Muscle layer of colon (tissue), 2 donors: ENCODE results near the gene TANGO6.

Experiments used
- H3K27ac ChIP-seq: one replicate; pipeline ENCODE4 v1.7.0; 2013; ENCODE audit warnings: low read depth, mild to moderate bottlenecking, low read length, moderate library complexity
- H3K27me3 ChIP-seq, 2 donors: one replicate each; pipeline ENCODE4 v1.7.0; 2013; ENCODE audit warnings: low read length in 2 of 2, mild to moderate bottlenecking in 2 of 2; ENCODE audit not compliant: insufficient read depth in 2 of 2, control insufficient read depth in 1 of 2
- H3K36me3 ChIP-seq: one replicate; pipeline ENCODE4 v1.7.0; 2013; ENCODE audit warnings: mild to moderate bottlenecking, low read length; ENCODE audit not compliant: insufficient read depth
- H3K4me1 ChIP-seq: one replicate; pipeline ENCODE4 v1.7.0; 2013; ENCODE audit warnings: mild to moderate bottlenecking, low read length; ENCODE audit not compliant: insufficient read depth
- H3K4me3 ChIP-seq, 2 donors: one replicate each; pipeline ENCODE4 v1.7.0; 2013; ENCODE audit warnings: low read length in 2 of 2, low read depth in 1 of 2, mild to moderate bottlenecking in 1 of 2, moderate library complexity in 1 of 2
- H3K9ac ChIP-seq: one replicate; pipeline ENCODE4 v1.7.0; 2013; ENCODE audit warnings: low read length
- H3K9me3 ChIP-seq: one replicate; pipeline ENCODE4 v1.7.0; 2013; ENCODE audit warnings: mild to moderate bottlenecking, low read length
- donor health status: abdominal sarcoma.
- donor health status: Adenocarcinoma of cecum.

TANGO6 gene

DNA sequence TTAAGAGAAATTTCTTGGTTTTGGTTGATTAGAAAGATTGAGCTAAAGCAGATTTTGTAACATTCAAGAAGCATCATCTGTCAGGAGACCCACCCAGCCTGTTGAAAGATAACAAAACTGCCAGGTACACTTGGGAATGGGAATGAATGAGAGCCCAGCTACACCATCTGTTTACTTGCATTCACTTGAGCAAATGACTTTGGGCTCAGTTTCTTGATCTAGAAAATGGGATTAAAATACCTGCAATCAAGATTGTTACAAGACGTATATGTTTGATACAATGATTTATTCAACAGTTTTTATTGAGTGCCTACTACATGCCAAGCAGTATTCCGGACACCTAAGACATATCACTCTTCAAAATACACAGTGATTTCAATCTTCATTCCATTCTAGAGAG lies 185.8 kb downstream of the TANGO6 start:
- H3K9me3 ChIP-seq, result no peaks in the 10 kb centered on the region
- no peak overlapping the region for H3K27ac ChIP-seq
- H3K36me3 ChIP-seq, result no peaks in the 10 kb centered on the region
- H3K27me3 ChIP-seq, result no peaks in the 10 kb centered on the region
- no peaks in the 10 kb centered on the region for H3K4me1 ChIP-seq
- H3K9ac ChIP-seq, result no peak overlapping the region
- H3K4me3 ChIP-seq, result no peak overlapping the region

DNA sequence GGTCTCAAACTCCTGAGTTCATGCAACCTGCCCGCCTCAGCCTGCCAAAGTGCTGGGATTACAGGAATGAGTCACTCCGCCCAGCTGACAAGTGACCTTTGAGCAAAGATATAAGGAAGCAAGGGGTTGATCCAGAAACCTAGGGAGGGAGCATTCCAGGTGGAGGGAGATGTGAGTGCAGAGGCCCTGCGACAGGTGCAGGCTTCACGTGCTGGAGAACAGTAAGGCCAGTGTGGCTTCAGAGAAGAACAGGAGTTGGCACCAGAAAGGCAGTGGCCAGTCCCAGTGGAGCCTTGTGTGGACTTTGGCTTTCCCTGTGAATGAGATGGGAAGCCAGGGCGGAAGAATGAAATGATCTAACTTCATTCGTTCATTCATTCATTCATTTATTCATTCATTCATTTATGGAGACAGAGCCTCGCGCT lies 188.6 kb downstream of the TANGO6 start:
- H3K27ac ChIP-seq, result no peak overlapping the region
- H3K4me3 ChIP-seq, result no peak overlapping the region
- no peaks in the 10 kb centered on the region for H3K9me3 ChIP-seq

DNA sequence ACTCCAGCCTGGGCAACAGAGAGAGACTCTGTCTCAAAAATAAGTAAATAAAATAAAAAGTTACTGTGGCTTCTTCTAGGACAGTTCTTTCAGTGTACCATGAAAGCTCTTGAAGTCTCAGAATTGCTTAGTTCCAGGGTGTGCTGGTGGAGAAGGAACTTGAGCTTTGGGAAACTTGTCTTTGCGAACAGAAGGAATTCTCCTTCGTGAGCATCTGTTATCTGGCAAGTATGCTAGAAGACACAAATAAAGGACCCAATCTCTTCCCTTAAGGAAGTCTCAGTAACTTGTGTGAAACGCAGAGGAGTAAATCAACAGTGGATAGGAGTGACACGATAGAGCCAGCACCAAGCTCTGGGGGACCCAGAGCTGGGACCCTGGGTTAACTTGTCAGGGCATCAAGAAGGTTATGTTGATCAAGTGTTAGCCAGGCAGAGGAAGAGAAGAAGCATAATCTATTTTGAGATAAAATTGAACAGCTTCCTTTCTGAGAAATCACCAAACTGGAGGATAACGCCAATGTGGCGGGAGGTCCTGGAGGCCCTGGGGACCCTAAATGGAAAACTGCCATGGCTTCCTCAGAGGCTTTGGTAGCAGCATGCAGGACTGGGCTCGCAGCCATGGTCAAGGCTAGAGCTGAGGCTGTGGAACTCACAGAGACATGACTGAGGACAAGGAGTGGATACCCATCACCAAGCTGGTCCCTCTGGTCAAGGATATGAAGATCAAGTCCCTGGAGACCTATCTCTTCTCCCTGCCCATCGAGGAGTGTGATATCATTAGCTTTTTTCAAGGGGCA lies 190.0 kb downstream of the TANGO6 start:
- no peak overlapping the region for H3K27ac ChIP-seq
- no peak overlapping the region for H3K9ac ChIP-seq
- H3K4me3 ChIP-seq, result no peak overlapping the region
- no peaks in the 10 kb centered on the region for H3K27me3 ChIP-seq
- H3K36me3 ChIP-seq, result no peaks in the 10 kb centered on the region
- H3K4me1 ChIP-seq, result no peaks in the 10 kb centered on the region
- no peaks in the 10 kb centered on the region for H3K9me3 ChIP-seq

More for the DNA sequence above, 188.6 kb downstream of the TANGO6 start:
- Histone ChIP-seq H3K9ac (no peak overlapping the region), H3K4me1 (no peaks in the 10 kb centered on the region), H3K27me3 (no peaks in the 10 kb centered on the region), H3K36me3 (no peaks in the 10 kb centered on the region)

DNA sequence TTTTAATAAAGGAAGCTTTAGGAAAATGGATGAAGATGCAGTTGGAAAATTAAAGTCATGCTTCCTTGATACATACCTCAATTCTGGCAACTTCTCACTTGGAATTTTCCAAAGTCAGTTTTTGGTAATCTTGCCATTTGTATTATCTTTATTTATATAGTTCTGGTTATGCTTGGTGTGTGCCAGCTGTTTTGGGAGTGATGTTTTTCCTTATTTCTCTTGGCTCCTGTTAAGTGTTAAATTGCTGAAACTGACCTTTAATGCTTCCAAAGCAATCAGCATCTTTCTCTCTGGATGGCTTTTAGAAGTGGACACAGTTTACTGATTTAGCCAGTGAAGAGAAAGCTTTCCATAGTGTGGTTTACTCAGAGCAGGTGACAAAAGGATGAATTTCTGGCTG lies 192.0 kb downstream of the TANGO6 start:
- Histone ChIP-seq H3K4me3 (no peak overlapping the region), H3K36me3 (no peaks in the 10 kb centered on the region), H3K9ac (no peak overlapping the region), H3K9me3 (no peaks in the 10 kb centered on the region), H3K27me3 (no peaks in the 10 kb centered on the region), H3K27ac (no peak overlapping the region), H3K4me1 (no peaks in the 10 kb centered on the region)

DNA sequence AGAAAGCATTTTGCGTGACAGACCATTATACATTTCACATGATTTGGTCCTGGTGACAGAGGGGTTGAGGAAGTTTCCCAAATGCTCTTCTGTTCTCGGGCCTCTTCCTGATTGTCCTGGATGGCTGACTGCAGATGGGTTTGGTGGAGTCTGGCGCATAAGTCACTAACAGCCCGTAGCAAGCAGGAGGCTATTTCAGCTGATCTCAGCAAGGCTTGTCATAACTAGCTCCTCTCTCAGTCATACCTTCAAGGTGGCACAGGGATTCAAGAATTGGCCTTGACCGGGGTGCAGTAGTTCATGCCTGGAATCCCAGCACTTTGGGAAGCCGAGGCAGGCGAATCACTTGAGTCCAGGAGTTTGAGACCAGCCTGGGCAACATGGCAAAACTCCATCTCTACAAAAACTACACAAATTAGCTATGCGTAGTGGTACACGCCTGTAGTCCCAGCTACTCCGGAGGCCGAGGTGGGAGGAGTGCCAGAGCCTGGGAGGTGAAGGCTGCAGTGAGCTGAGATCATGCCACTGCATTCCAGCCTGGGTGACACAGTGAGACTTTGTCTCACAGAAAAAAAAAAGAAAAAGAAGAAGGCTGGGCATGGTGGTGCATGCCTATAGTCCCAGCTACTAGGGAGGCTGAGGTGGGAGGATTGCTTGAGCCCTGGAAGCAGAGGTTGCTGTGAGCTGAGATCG lies 193.2 kb downstream of the TANGO6 start:
- H3K9me3 ChIP-seq, result no peaks in the 10 kb centered on the region
- peaks cover 2% of the 10 kb centered on the region for H3K36me3 ChIP-seq
- H3K9ac ChIP-seq, result no peak overlapping the region
- no peak overlapping the region for H3K4me3 ChIP-seq
- no peaks in the 10 kb centered on the region for H3K27me3 ChIP-seq
- H3K4me1 ChIP-seq, result no peaks in the 10 kb centered on the region
- H3K27ac ChIP-seq, result no peak overlapping the region

DNA sequence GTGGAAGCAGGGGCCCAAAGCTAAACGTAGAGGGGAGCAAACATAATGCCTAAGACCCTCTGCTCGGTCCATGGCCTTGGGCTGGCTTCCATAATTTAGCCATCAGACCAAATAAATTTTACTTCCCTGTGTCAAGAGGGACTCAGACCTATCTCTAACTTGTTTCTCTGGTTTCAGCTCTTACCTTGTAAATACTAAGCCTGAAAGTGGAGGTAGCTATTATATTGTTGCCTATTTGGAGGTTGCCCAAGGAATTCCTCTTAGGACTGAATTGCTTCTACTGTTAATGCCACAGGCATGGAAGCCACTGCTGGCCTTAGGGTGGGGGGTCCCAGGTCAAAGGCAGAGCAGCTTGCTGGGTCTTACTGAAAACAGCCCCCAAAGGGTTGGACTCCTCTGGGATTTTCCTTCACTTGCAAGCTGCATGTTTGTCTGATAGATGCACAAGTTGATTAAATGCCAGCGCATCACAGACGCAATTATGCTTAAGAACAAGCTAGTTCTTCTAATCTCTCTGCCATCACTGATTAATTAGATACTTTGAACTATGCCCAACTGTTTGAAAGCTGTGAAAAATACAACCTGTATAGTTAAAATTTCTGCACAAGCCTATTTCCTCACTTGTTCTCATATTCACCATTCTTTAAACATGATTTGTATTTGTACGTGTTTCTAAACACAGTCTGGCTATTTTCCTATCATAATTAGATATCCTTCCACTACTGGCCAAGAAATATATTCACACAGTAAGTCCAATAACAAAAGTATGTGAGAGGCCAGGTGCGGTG lies 194.2 kb downstream of the TANGO6 start:
- Histone ChIP-seq H3K9me3 (no peaks in the 10 kb centered on the region), H3K4me3 (no peak overlapping the region), H3K27ac (no peak overlapping the region), H3K9ac (no peak overlapping the region), H3K36me3 (peaks cover 5% of the 10 kb centered on the region), H3K4me1 (no peaks in the 10 kb centered on the region), H3K27me3 (no peaks in the 10 kb centered on the region)

DNA sequence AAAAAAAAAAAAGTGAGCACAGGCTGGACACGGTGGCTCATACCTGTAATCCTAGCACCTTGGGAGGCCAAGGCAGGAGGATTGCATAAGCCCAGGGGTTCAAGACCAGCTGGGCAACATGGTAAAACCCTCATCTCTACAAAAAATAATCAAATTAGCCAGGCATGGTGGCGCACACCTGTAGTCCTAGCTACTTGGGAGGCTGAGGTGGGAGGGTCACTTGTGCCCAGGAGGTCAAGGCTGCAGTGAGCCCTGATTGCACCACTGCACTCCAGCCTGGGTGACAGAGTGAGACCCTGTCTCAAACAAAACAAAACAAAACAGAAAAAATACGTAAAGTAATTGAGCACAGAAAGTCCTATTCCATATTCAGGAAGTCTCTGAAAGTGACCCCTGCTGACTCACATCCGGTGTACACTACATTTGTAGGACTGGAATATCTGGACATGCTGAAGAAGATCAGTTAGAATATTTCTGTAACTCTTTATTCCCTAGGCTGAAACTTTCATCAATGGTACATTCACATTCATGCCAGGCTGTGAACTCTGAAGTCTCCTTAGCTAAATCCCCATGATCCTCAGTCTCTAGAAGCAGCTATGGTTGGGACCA lies 196.1 kb downstream of the TANGO6 start:
- Histone ChIP-seq H3K9me3 (no peaks in the 10 kb centered on the region), H3K27ac (no peak overlapping the region), H3K36me3 (peaks cover 12% of the 10 kb centered on the region)

DNA sequence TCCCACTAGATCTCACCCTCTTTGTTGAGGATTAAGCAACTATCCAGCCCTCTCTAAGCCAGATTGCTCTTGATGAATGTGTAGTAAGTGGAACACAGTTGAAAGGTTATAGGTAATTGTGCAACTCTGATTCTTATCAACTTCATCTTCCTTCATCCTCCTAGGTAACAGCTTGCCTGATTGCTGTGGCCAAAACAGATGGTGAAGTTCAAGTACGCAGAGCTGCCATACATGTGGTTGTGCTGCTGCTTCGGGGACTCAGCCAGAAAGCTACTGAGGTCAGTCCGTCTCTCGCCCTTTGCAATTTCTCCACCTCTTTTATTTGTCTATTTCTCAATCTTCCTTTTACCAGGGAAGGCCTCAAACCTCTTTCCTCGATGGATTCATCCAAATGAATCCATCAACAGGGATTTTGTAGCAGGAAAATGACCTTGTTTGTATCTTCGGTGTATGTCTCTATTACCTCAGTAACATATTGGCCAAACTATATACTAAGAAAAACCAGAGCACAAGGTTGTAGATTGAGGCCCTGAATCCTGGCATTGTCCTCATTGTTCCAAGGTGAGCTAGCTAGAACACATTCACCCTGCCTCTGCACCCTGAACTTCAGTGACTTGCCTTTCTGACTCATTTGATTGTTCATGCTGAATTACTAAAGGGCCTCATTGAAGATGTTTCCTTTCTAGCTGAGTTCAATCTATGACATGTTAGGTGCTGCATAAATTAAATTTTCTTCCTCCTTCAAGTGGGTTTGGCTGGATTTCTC lies 197.0 kb downstream of the TANGO6 start:
- H3K4me3 ChIP-seq, result no peak overlapping the region
- H3K27me3 ChIP-seq, result no peaks in the 10 kb centered on the region
- no peak overlapping the region for H3K27ac ChIP-seq
- H3K9me3 ChIP-seq, result no peaks in the 10 kb centered on the region
- H3K9ac ChIP-seq, result no peak overlapping the region
- peaks cover 12% of the 10 kb centered on the region for H3K36me3 ChIP-seq
- no peaks in the 10 kb centered on the region for H3K4me1 ChIP-seq

More for the DNA sequence above, 196.1 kb downstream of the TANGO6 start:
- Histone ChIP-seq H3K27me3 (no peaks in the 10 kb centered on the region), H3K4me3 (no peak overlapping the region), H3K9ac (no peak overlapping the region), H3K4me1 (no peaks in the 10 kb centered on the region)

DNA sequence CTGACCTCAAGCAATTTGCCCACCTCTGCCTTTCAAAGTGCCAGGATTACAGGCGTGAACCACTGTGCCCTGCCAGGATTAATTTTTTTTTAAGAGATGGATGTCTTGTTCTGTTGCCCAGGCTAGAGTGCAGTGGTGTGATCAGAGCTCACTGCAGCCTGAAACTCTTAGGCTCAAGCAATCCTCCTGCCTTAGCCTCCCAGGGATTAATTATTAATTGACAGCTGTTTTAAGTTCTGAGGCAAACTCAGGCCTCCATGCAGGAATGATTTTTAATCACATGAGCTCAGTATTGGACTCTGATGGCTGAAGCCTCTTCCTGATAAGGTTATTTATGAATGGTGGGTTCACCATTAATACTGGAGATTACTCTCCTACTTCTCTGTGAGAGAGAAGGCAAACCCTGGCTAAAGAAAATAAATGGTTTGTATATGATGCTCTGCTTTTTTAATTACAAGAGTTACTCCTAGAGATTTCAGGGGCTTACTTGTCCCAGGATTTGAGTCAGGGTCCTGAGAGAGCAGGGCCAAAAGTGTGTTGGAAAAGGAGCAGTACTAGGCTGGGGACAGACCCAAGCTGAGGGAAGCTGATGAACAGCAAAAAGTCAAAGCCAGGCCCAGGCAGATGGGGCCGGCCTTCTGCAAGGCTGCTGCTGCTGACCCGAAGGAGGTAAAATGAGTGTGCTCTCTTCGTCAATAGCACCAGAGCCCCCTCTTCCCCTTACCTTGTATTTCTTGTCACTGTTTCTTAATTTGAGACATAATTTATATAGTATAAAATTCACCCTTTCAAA lies 205.2 kb downstream of the TANGO6 start:
- Histone ChIP-seq H3K27me3 (no peaks in the 10 kb centered on the region), H3K36me3 (peaks cover 3% of the 10 kb centered on the region), H3K9ac (no peak overlapping the region), H3K27ac (no peak overlapping the region), H3K9me3 (no peaks in the 10 kb centered on the region), H3K4me1 (no peaks in the 10 kb centered on the region), H3K4me3 (no peak overlapping the region)

DNA sequence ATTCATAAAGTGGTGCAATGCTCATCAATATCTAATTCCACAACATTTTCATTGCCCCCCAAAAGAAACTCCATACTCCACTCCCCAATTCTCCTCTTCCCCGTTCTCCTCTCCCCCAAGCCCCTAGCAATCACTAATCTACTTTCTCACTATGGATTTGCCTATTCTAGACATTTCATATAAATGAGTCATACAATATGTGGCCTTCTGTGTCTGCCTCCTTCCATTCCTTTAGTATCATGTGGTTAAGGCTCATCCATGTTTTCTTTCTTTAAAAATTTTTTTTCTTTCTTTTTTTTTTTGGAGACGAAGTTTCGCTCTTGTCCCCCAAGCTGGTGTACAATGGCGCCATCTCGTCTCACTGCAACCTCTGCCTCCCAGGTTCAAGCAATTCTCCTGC lies 205.8 kb downstream of the TANGO6 start:
- no peaks in the 10 kb centered on the region for H3K9me3 ChIP-seq
- H3K4me3 ChIP-seq, result no peak overlapping the region
- H3K27me3 ChIP-seq, result no peaks in the 10 kb centered on the region
- no peak overlapping the region for H3K9ac ChIP-seq
- H3K36me3 ChIP-seq, result no peaks in the 10 kb centered on the region
- H3K27ac ChIP-seq, result no peak overlapping the region
- H3K4me1 ChIP-seq, result no peaks in the 10 kb centered on the region
